Globus pallidus (tissue), 1 donor: ENCODE measurements around the gene SEMA4F.

Experiments used
- DNase-seq: peaks from one replicate; pipeline ENCODE4 v3.0.0-alpha.2; 2015; ENCODE audit warnings: low spot score

Gene SEMA4F

DNA sequence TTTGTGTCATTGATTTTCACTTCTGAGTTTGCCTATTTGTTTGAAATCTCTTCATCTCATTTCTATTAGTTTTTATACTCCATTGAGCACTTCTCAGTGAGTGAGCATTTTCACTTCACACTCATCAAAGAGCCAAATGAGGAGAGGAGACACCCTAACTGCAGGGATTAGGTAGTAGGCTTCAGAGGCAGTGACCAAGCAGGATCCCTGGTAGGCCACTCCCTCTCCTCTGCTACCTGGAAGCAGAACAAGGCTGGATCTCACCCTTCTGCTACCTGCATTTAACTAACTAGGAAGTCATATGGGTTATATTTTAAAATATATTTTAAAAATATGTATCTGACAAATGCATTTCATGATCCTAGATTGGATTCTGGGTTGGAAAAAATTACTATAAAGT is 52.7 kb downstream of the SEMA4F start:
- DNase-seq = no peak

DNA sequence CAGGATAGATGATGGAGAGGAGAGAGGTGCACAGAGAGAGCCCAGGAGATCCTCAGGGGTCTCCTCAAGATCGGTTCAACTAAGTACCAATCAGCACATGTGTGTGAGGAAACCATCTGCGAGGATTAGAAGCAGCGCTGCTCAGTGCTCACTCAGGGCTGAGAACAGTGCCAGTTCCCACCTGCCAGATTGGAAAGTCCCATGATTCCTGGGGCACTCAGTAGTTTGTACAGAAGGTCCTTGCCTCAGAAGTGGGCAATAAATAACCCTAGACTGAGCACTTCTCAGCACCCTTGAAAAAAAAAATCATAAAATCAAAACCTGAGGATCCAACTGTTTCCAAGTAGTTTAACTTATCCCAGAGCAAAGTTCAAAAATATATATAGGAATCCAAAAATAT is 53.8 kb downstream of the SEMA4F start:
- no peak for DNase-seq

GRCh38 chr2:74708296-74708695 is 54.2 kb downstream of the SEMA4F start:
- DNase-seq = no peak

- DNase-seq = no peak
Observed at GRCh38 chr2:74708883-74709282, 54.8 kb downstream of the SEMA4F start.

DNA sequence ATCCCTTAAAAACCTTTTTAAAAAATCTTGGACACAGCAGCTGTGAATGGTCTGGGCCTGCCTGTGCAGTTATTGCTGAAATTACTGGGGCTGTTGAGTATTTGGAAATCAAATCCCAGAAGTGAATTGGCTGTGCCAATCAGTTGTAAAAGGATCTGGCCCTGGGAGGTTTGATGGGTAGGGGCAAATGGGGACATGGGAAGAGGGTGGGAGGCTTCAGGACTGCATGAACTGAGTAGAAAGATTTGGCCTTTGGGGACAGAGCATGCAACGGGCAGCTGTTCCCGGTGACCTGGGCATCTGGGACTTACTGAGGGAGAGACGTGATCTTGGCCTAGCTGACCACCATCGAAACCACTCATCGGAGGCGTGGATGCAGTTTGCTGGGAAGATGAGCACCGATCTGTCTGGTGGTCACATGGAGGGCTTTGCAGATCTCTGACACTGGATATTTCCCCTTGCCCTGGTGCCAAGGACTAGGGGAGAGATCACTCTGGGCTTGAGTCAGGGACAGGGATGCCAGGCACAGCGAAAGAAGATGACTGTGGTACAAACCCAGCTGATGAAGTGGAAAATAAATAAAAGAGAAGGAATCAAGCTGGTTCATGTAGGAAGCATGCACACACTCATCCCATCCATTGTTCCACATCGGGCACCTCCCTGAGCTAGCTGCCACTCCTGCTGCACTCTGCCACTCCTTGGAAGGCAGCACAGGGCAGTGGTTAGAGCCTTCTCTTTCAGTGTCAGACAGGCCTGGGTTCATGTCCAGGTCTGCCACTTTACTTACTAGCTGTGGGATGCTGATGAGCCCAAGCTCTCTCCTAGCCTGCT is 58.4 kb downstream of the SEMA4F start:
- DNase-seq = no peak

- DNase-seq = no peak
Observed at GRCh38 chr2:74714691-74715080, 60.6 kb downstream of the SEMA4F start.

DNA sequence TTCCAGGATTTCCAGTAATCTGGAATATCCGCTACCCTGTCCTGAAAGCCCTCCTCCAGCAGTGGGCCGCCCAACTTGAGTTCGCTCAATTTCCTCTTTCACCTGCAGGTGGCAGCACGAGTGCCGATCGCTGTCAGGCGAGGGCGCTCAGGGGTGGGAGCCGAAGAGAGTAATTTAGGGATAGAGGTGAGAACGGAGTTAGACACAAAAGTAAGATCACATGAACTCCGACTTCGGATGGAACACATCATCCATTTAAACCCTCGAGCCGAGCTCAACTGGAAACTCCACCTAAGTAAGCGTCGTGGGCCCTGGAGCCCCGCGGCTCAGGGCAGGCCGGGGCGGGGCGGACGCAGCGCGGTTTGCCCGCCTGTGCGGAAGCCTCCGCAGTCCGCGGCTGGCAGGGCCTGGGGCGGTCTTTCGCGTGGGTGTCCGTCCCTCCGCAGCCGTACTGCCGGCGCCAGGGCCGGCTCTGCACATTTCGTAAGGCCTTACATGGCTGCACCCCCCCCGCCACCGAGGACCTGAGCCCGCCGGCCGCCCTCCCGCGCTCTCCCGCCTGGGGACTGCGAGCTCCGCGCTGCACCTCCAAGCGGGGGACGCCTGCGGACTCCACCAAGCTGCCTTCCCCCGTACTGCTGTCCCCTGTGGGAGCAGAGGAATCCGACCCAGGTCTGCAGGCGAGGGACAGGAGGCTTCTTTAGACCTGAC is 61.2 kb downstream of the SEMA4F start:
- peak; percentile 61 for DNase-seq

DNA sequence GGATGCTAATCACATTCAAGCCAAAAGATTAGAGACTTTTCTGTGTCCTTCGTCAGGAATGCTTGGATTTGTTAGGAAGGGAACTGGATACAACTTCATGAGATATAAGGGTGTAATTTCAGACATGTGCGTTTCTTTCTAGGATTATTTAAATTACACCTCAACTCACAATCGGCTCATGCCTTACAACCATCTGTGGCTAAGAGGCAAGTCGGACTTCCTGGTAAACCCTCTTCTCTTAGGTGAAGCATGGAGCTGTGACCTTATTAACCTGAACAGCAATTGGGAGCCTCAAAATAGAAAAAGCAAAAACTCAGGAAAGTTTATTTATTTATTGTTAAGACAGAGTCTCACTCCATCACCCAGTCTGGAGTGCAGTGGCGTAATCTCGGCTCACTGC is 61.8 kb downstream of the SEMA4F start:
- no peak for DNase-seq

GRCh38 chr2:74719066-74719465 is 65.0 kb downstream of the SEMA4F start:
- no peak for DNase-seq

- DNase-seq = no peak
Observed at GRCh38 chr2:74721316-74721715, 67.3 kb downstream of the SEMA4F start.

DNA sequence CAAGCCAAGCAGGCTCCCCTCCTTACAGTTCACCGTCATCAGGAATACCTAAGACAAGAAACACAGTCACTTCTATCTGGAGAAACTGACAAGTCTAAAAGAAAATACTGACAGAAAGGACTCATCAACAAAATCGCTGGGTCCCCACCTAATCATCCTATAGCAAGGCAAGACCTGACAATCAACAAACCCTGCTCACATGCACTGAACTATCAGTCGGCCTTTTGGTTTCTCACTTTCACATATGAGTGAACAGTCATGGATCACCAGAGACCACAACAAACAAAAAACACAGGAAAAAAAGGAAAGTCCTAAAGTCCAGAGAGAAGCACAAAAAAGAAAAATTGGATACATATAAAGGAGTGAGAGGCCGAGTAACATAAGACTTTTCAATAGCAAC is 70.4 kb downstream of the SEMA4F start:
- DNase-seq = no peak

DNA sequence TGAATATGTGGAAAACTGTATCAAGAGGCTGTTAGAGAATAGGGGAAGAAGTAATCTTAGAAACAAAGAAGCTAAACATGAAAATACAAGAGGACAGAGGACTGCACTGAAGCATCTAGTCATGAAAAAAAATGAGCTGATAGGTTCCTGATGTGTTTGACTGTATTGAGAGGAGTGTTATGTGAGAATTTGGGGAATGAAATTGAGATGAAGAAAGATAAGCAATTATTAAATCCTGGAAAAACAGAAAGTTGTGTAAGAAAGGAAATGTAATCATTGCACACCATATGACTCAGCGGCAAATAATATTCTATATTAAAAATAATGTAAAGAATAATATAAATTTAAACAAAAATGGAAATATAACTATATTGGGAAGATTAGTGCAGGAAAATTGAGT is 71.2 kb downstream of the SEMA4F start:
- no peak for DNase-seq

- DNase-seq = no peak
Observed at GRCh38 chr2:74728842-74729241, 74.8 kb downstream of the SEMA4F start.

- DNase-seq = no peak
Observed at GRCh38 chr2:74730530-74730929, 76.5 kb downstream of the SEMA4F start.
